Choroid plexus epithelial cell (primary cell): ENCODE measurements around the gene TRABD2B.

Experiments
- DNase-seq: peaks from one replicate; pipeline ENCODE4 v3.0.0-alpha.2; 2010; ENCODE audit warnings: low read depth
- H3K4me3 ChIP-seq: 2 replicates; pipeline ENCODE4 v1.5.1; 2011; ENCODE audit warnings: low read depth, mild to moderate bottlenecking, control low read depth, low read length, moderate library complexity
- CTCF ChIP-seq: conservative IDR thresholded peaks from 2 replicates; pipeline ENCODE4 v1.5.1; 2011; ENCODE audit warnings: low read depth, mild to moderate bottlenecking, control low read depth, inconsistent platforms, low read length, moderate library complexity

TRABD2B gene

DNA sequence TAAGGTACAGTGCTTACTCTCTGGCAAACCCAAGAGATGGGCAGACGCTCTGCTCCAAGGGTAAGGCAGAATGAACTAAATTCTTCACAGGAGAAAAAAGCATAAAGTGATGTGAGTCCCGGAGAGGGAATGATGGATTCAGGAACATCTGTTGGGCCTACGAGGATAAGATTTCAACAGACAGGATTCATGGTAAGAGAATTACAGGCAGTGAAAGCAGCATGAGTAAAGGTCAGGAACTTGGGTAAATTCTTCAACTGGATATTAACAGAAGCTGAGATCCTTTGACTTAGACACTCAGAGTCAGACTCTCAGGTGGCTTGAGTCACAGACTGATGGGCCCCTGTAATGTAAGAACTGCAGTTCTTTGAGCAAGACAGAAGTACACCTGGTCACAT is 152.6 kb downstream of the TRABD2B start:
- DNase-seq: no peak
- no peak overlapping the region for H3K4me3 ChIP-seq
- no peak for TF ChIP-seq CTCF

GRCh38 chr1:47843781-47844557 is 153.2 kb downstream of the TRABD2B start:
- H3K4me3 ChIP-seq: no peak overlapping the region
- DNase-seq: no peak

GRCh38 chr1:47843059-47843458 is 154.1 kb downstream of the TRABD2B start:
- TF ChIP-seq CTCF: no peak
- H3K4me3 ChIP-seq: no peak overlapping the region
- DNase-seq: no peak

More at GRCh38 chr1:47843781-47844557, 153.2 kb downstream of the TRABD2B start:
- no peak for TF ChIP-seq CTCF

- no peak overlapping the region for H3K4me3 ChIP-seq
- DNase-seq: no peak
- TF ChIP-seq CTCF: no peak
Measured at GRCh38 chr1:47842228-47842919, 154.8 kb downstream of the TRABD2B start.

DNA sequence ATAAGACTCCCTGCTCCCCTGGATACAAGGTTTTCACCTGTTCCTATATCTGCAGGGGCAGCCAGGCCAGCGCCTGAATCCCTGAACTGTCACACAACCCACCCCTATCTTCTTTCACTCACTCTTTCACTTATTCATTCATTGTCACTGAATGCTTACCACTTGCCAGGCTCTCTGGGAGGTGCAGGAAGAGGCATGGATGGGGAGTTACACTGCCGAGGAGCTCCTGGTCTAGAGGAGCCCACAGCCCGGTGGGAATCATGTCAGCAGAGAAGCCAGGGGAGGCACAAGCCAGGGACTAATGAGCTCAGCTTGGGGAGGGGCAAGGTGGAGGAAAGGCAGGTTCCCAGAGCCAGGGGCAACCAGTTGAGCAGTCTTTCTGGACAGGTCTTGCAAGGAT is 155.8 kb downstream of the TRABD2B start:
- no peak overlapping the region for H3K4me3 ChIP-seq
- DNase-seq: no peak
- no peak for TF ChIP-seq CTCF

- H3K4me3 ChIP-seq: no peak overlapping the region
- no peak for TF ChIP-seq CTCF
- no peak for DNase-seq
Measured at GRCh38 chr1:47840393-47841190, 156.6 kb downstream of the TRABD2B start.
